ENCODE measurements around the gene PPP6R2. TPM values are rescaled to one million over a fixed set of nuclear protein-coding genes. Genes with fewer than 3 reads are reported as not detected.

The PPP6R2 gene
- total and polyA plus RNA-seq, 9 of the 15 experiments (the other 6 are each of a cell fraction or from before 2014, with no cell fraction given): 0.32 to 39.8 (median 21.4) TPM

GRCh38 chr22:50326956-50327710 is 16.0 kb upstream of the PPP6R2 start, which contains the start of gene DENND6B (continued):
- TF ChIP-seq ZBTB11 (CRISPR knock-in tag; IDR thresholded peaks at IDR 0.05) (peak in 1 of 3 experiments; percentile 75; a peak in 2 of 6 replicates), NEUROD1 (IDR thresholded peaks at IDR 0.05; ENCODE audit: borderline replicate concordance, low read depth, low read length, partially characterized antibody) (no peak), MNT (conservative IDR thresholded peaks at IDR 0.05) (peak in 1 of 2 experiments; percentile 57; a peak in 2 of 4 replicates), RAD21 (CRISPR knock-in tag; conservative IDR thresholded peaks at IDR 0.05 in 1 of 2, IDR thresholded peaks at IDR 0.05 in 1 of 2) (peak in 1 of 2 experiments; percentile 68; a peak in 2 of 4 replicates), GATAD2B (IDR thresholded peaks at IDR 0.05; ENCODE audit: borderline replicate concordance) (peak; percentile 74; the same call in 1 of the 2 replicates), PKNOX1 (IDR thresholded peaks at IDR 0.05) (no peak), PTTG1 (tag; IDR thresholded peaks at IDR 0.05; ENCODE audit: low read depth) (no peak), ZNF217 (CRISPR knock-in tag; IDR thresholded peaks at IDR 0.05) (no peak), HCFC1 (IDR thresholded peaks at IDR 0.05; ENCODE audit: low read depth, low read length) (peak; percentile 42; the same call in 1 of the 2 replicates), IFI16 (CRISPR knock-in tag; IDR thresholded peaks at IDR 0.05) (no peak), DPF2 (IDR thresholded peaks at IDR 0.05) (no peak), ELF2 (CRISPR knock-in tag; IDR thresholded peaks at IDR 0.05) (peak; percentile 91), LCOR (CRISPR knock-in tag; IDR thresholded peaks at IDR 0.05) (peak; percentile 59; the same call in 1 of the 2 replicates), KDM5B (IDR thresholded peaks at IDR 0.05; ENCODE audit: insufficient replicate concordance, low read depth, low read length) (peak; percentile 29), ZNF740 (CRISPR knock-in tag; IDR thresholded peaks at IDR 0.05) (0 out of 2 replicates have a peak, but pooled peaks have one; percentile 8), ZNF740 (tag; IDR thresholded peaks at IDR 0.05) (no peak), ZSCAN29 (IDR thresholded peaks at IDR 0.05) (peak; percentile 56), RUNX1 (IDR thresholded peaks at IDR 0.05; ENCODE audit: low read depth) (no peak), STAT5B (CRISPR knock-in tag; IDR thresholded peaks at IDR 0.05) (no peak), ATF1 (CRISPR knock-in tag; IDR thresholded peaks at IDR 0.05) (no peak), ATF1 (tag; IDR thresholded peaks at IDR 0.05) (peak; percentile 62; the same call in 1 of the 2 replicates)
